ENCODE results near the gene TMEM220.

The TMEM220 gene

DNA sequence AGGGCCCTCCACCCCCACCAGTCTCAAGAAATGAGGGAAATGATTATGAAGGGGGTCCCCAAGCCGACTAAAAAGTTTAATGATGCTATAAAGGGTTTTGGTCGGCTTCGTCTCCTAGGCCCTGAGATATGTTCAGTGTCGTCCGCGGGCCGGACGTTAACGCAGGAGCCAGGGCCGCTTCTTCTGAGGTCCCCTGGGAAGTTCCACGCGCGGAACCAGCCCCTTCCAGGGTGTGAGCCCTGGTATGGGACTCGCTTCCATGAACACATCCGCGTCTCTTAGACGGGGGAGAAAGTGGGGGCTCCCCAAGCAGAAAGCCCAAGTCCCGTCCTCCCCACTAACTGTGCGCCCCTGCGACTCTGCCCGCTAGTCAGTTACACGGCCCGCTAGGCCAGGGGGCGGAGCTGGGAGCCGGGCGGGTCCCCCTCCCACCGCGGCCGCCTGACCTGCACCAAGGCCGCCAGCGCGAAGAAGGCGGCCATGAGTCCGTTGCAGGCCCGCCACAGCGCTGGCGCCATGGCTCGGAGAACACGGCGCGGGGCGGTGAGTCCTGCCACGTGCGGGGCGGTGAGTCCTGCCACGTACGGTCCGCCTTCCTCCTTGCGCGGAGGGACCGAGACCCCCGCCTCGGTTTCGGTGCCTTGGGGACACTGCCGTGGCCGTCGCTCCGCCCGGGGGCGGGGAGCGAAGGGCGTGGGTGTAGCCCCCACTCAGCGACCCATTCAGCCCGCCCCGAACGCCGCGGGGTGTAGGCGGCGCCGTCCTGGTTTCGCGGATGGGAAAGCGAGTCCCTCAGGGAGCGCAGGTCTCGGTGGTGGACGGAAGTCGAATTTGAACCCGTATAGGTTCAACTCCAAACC, at the start of gene TMEM220:
TSS of gene TMEM220 (minus strand) at position 690 of the 860 bp plus-strand sequence. CDS start at position 518, 172 bp downstream.
- in situ Hi-C loops (cut with MboI; ENCODE audit: low pct_unique_long_range_greater_than_20kb, low sequenced_read_pairs, unreplicated experiment), result no loop called here
- DNase-seq (ENCODE audit: low spot score), result peak; percentile 65
- TF ChIP-seq, protein P1, sequence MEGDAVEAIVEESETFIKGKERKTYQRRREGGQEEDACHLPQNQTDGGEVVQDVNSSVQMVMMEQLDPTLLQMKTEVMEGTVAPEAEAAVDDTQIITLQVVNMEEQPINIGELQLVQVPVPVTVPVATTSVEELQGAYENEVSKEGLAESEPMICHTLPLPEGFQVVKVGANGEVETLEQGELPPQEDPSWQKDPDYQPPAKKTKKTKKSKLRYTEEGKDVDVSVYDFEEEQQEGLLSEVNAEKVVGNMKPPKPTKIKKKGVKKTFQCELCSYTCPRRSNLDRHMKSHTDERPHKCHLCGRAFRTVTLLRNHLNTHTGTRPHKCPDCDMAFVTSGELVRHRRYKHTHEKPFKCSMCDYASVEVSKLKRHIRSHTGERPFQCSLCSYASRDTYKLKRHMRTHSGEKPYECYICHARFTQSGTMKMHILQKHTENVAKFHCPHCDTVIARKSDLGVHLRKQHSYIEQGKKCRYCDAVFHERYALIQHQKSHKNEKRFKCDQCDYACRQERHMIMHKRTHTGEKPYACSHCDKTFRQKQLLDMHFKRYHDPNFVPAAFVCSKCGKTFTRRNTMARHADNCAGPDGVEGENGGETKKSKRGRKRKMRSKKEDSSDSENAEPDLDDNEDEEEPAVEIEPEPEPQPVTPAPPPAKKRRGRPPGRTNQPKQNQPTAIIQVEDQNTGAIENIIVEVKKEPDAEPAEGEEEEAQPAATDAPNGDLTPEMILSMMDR (IDR thresholded peaks at IDR 0.05; ENCODE audit: extremely low read depth, insufficient read depth, missing control alignments), result no peak

DNA sequence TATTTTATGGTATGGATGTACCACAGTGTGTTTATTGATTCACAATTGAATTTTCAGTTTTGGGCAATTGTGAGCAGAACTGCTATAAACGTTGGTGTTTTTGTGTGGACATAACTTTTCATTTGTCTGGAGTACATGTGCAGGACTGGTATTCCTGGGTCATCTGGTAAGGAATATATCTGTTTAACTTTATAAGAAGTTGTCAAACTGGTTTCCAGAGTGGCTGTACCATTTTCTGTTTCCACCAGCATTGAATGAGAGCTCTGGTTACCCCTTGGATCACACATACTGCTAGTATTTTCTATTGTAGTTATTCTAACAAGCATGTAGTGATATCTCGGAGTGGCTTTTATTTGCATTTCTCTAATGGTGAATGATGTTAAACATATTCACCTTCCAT, 49.8 kb upstream of the TMEM220 start:
- TF ChIP-seq, protein P1 (IDR thresholded peaks at IDR 0.05; ENCODE audit: extremely low read depth, insufficient read depth, missing control alignments), result no peak
- DNase-seq (ENCODE audit: low spot score), result no peak
- in situ Hi-C loops (cut with MboI; ENCODE audit: low pct_unique_long_range_greater_than_20kb, low sequenced_read_pairs, unreplicated experiment), result no loop called here

DNA sequence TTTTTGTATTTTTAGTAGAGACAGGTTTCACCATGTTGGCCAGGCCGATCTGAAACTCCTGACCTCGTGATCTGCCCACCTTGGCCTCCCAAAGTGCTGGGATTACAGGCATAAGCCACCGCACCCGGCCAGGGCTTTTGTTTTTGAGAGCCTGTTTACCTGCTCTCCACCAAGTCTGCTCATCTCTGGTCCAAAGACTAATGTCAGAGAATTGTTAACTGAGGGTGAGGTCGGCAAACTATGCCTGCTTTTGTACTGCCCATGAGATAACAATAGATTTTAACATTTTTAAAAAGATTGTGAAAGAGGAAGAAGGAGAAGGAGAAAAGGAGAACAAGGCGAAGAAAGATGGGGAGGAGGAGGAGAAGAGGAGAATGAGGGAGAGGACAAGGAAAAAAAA, 48.1 kb upstream of the TMEM220 start:
- in situ Hi-C loops (cut with MboI; ENCODE audit: low pct_unique_long_range_greater_than_20kb, low sequenced_read_pairs, unreplicated experiment), result no loop called here
- TF ChIP-seq, protein P1 (IDR thresholded peaks at IDR 0.05; ENCODE audit: extremely low read depth, insufficient read depth, missing control alignments), result no peak
- DNase-seq (ENCODE audit: low spot score), result no peak

DNA sequence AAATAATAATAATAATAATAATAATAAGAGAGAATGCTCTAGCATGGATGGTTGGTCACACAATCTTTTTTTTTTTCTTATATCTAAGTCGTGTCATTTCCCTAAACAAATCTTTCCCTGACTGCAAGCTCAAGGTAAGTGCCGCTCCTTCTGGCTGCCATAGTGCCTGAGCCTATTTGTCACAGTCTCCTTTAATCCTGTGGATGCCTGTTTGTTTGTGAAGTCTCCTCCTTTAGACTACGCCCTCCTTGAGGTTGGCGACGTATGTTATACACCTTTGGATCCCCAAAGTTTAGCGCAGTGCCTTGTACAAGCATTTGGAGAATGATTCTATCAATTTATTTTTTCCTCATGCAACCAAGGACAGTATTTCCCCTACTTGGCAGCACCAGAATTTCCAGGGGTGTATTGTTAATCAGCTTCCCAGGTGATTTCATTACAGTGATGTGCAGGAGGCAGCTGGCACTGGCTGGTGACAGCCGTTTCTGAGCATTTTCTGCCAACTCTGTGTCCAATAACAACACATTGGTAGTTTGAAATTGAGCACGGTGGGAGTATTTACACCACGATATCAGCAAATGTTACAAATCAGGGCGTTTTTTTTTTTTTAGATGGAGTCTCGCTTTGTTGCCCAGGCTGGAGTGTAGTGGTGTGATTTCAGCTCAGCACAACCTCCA, 47.4 kb upstream of the TMEM220 start:
- TF ChIP-seq, protein P1 (IDR thresholded peaks at IDR 0.05; ENCODE audit: extremely low read depth, insufficient read depth, missing control alignments), result no peak
- in situ Hi-C loops (cut with MboI; ENCODE audit: low pct_unique_long_range_greater_than_20kb, low sequenced_read_pairs, unreplicated experiment), result no loop called here
- no peak for DNase-seq (ENCODE audit: low spot score)

DNA sequence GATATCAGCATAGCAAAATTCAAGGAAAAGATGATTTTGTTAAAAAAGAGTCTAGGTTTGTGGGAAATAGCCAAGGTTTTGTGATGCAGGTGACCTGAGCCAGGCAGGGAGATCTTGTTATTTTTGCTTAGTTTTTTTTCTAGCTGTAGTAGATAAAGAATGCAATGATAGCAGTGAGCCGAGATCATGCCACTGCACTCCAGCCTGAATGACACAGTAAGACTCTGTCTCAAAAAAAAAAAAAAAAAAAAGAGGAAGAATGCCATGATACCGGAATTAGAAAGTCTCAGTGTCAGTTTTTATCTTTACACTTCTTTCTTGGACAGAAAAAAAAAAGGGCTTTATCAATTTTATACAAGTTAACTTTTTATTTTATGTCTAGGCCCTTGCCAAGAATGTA, 46.6 kb upstream of the TMEM220 start:
- in situ Hi-C loops (cut with MboI; ENCODE audit: low pct_unique_long_range_greater_than_20kb, low sequenced_read_pairs, unreplicated experiment), result no loop called here
- no peak for DNase-seq (ENCODE audit: low spot score)
- TF ChIP-seq, protein P1 (IDR thresholded peaks at IDR 0.05; ENCODE audit: extremely low read depth, insufficient read depth, missing control alignments), result no peak

DNA sequence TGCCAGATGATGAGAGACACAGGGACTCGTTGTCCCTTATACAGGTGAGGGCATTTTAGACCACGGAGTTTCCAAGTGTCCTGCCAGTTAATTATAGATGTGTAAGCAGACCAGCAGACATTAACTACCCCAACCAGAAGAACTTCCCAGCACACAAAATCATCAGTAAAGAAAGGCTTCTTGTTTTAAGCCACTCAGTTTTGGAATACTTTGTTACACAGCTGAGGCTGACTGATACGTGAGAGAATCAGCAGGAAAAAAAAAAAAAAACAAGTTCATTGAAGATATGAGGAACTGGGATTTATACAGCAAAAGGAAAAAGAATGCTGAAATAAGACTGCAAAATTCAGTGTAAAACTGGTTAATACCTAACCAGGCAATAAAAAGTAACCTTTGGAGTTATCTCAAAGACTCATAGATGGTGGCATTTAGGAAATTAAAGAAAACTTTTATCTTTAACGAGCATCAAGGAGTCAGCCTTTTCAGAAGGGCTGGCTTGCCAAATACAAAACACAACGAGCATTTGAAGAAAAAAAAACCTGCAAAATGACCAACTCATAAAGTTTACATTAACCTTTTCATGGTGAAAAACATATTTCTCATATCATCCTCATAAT, 46.0 kb upstream of the TMEM220 start:
- no peak for DNase-seq (ENCODE audit: low spot score)
- in situ Hi-C loops (cut with MboI; ENCODE audit: low pct_unique_long_range_greater_than_20kb, low sequenced_read_pairs, unreplicated experiment), result no loop called here
- TF ChIP-seq, protein P1 (IDR thresholded peaks at IDR 0.05; ENCODE audit: extremely low read depth, insufficient read depth, missing control alignments), result no peak

All from GM13977 (cell line).